Mucosa of descending colon (tissue), 3 donors: ENCODE data around the gene C3orf20. TPM values are rescaled to one million over a fixed set of nuclear protein-coding genes. Genes with fewer than 3 reads are reported as not detected.
"Not testable (repeated sequence)": the region's sequence is repeated elsewhere in the genome, so short reads cannot be mapped to it uniquely, and the experiment has no call there.

ENCODE experiments used
- ATAC-seq: fragments of 200-7000 bp; cut with Tn5 transposase; one replicate; pipeline ENCODE4 v1.9.1; 2020; ENCODE audit warnings: mild to moderate bottlenecking, moderate library complexity
- DNase-seq, 3 donors: peaks; one replicate each; pipeline ENCODE4 v3.0.0-alpha.2; 2020
- H3K36me3 ChIP-seq: fragments of 200-600 bp; one replicate; pipeline ENCODE4 v1.8.0; 2021; ENCODE audit warnings: low read depth, mild to moderate bottlenecking
- H3K4me1 ChIP-seq: fragments of 200-600 bp; one replicate; pipeline ENCODE4 v1.8.0; 2021; ENCODE audit warnings: low read depth, mild to moderate bottlenecking
- H3K4me3 ChIP-seq: fragments of 200-600 bp; one replicate; pipeline ENCODE4 v1.8.0; 2021; ENCODE audit warnings: mild to moderate bottlenecking
- H3K9me3 ChIP-seq: fragments of 200-600 bp; one replicate; pipeline ENCODE4 v1.8.0; 2021; ENCODE audit warnings: mild to moderate bottlenecking
- intact Hi-C, 2 donors: fragments of 100-400 bp; cut with DNase I in 1 of 2; cut with micrococcal nuclease in 1 of 2; formaldehyde crosslinking; loops; one replicate each; pipeline versions ENCODE4 v1.11.0 to v1.11.1; 2022; cut with DNase I, micrococcal nuclease
- total RNA-seq, 3 donors: library from RNA; stranded (reverse); fragmentation: NEBNext Ultra II Directional in 2 of 3; extraction: Animal tissue kit (Norgen Biotek cat#: 25700) in 2 of 3; gene quantifications; one replicate each; pipeline versions ENCODE4 v1.2.1 to v1.2.4, GENCODE V29; 2021 to 2023
- TF ChIP-seq, protein P1 (sequence below): fragments of 200-600 bp; IDR thresholded peaks from one replicate; pipeline ENCODE4 v1.8.0; 2022; ENCODE audit warnings: antibody characterized with exemption, mild to moderate bottlenecking
- donor health status: DM: no; HTN: no; CAD: no; lungs with moderate emphysema.
- donor health status: DM: no; HTN: no; CAD: no.
- donor health status: DM: no; HTN: yes; CAD: no.

The C3orf20 gene
- total RNA-seq, 3 donors from 2014 or later = not detected

DNA sequence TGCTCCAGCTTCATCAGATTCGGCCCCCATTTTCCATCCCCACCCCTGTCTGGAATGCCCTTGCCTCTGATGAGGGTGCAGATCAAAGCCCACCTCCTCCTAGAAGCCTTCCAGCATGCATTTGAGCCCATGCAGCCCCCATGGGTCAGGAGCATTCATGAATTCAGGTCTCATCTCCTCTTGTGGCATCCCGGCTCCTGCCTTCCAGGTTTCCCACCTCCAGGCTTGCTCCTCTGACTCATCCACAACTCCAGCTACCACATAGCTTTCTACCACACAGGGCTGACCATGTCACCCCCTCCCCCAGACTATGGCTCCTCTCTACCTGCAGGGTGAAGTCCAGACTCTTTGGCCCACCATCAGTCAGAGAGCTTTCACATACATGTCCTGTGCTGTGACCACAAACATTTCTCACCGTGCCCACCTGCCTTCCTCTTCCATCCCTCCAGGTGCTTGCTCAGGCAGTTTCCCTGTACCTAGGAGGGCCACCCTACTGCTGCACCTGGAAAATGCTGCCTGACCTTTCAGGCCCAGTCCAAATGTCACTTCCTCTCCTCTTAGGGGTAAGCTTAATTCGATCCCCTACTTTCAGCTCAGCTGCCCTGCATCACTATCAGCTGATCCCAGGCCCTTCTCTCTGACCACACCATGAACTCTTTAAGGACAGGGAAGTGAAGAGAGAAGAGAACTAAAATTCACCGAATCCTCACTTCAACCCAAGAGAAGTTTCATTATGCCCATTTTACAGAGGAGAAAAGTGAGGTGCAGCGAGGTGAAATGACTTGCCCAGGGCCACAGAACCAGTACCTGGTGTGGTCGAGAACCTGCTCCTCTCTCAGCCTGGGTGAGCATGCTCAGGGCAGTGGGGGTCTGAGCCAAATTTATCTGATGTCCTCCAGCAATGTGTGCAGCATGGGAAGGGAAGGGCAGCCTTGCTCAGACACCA, 130.2 kb downstream of the C3orf20 start:
- TF ChIP-seq, protein P1, sequence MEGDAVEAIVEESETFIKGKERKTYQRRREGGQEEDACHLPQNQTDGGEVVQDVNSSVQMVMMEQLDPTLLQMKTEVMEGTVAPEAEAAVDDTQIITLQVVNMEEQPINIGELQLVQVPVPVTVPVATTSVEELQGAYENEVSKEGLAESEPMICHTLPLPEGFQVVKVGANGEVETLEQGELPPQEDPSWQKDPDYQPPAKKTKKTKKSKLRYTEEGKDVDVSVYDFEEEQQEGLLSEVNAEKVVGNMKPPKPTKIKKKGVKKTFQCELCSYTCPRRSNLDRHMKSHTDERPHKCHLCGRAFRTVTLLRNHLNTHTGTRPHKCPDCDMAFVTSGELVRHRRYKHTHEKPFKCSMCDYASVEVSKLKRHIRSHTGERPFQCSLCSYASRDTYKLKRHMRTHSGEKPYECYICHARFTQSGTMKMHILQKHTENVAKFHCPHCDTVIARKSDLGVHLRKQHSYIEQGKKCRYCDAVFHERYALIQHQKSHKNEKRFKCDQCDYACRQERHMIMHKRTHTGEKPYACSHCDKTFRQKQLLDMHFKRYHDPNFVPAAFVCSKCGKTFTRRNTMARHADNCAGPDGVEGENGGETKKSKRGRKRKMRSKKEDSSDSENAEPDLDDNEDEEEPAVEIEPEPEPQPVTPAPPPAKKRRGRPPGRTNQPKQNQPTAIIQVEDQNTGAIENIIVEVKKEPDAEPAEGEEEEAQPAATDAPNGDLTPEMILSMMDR = no peak
- intact Hi-C loops = no loop called here
- no peaks in the 10 kb centered on the region for H3K9me3 ChIP-seq
- no peak overlapping the region for H3K4me3 ChIP-seq
- DNase-seq (no peak), ATAC-seq (no peak)
- no peaks in the 10 kb centered on the region for H3K36me3 ChIP-seq
- peaks cover 21% of the 10 kb centered on the region for H3K4me1 ChIP-seq

DNA sequence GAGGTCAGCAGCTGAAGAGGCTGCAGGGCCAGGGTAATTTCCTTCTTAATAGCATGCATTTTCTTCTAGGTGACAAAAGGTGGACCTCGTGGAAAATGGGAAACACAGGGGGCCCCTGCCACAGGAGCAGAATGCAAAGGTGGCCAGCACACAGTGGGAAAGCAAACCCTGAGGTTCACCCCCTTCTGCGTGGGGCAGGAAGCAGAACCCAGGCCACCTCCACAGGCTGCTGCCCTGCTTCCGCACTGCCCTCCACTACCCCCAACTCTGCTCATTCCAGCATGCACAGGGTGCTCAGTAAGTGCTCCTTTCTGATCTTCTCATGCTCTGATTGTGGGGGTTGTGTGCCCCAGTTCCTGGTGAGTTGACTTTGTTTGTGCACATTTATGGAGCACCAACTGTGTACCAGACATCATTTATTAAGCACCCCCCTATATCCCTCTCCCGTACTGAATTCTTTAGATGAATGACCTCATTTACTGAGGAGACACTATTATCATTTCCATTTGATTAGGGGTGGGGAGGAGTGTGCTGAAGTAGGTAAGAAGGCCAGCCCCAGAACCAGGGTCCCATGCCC, 131.1 kb downstream of the C3orf20 start:
- Histone ChIP-seq H3K4me3 (no peak overlapping the region), H3K9me3 (no peaks in the 10 kb centered on the region), H3K36me3 (no peaks in the 10 kb centered on the region), H3K4me1 (peaks cover 25% of the 10 kb centered on the region)
- ATAC-seq = no peak
- DNase-seq = no peak
- intact Hi-C loops = no loop called here
- TF ChIP-seq, protein P1 = no peak

DNA sequence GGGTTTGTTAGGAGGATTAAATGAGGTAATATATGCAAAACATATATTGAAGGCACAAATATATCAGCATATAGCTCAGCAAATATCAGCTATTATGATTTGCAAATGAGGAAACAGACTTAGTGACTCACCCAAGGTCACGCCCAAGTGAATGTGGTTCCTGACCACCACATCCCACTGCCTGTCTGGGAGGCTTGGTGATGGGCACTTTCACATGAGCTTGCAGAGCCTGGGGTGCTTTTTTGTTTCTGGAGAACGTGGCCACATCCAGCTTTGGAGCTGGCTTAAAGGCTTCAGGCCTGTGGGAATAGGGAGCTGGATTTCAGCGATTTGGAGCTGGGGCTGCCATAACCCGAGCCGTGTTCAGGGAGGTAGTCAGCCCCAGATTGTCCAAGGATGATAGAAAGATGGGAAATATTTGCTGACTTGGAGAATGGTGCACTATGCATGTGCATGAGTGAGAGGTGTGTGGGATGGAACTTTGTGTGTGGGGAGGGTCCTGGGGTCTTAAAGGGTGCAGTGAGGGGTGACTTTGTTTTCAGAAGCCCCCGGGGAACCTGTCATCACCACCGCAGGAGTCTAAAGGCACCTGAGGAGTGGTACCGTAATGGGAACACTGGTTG, 131.8 kb downstream of the C3orf20 start:
- intact Hi-C loops = no loop called here
- ATAC-seq (no peak), DNase-seq (no peak)
- Histone ChIP-seq H3K4me3 (no peak overlapping the region), H3K4me1 (peaks cover 25% of the 10 kb centered on the region), H3K36me3 (no peaks in the 10 kb centered on the region), H3K9me3 (no peaks in the 10 kb centered on the region)
- TF ChIP-seq, protein P1 = no peak

DNA sequence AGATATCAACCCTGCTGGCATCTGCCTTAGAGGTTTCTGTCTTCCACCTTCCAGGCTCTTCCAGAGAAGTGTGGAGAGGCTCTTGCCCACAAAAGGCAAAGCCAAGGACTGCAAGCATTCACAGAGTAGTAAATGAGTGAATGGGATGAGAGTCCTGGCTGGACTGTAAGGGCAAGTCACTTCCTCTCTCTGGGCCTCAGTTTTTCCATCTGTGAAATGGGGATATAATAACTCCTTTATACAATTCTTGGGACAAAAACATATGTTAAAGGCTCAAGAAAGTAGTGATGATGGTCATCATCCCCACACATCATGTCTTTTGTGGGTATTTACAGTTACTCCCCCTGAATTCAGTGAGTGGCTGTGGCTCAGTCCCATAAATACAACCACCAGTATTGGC, 133.1 kb downstream of the C3orf20 start:
- H3K9me3 ChIP-seq = no peaks in the 10 kb centered on the region
- no peaks in the 10 kb centered on the region for H3K36me3 ChIP-seq
- no peak overlapping the region for H3K4me3 ChIP-seq
- no peak for DNase-seq
- ATAC-seq = no peak
- TF ChIP-seq, protein P1 = no peak
- H3K4me1 ChIP-seq = peaks cover 16% of the 10 kb centered on the region
- intact Hi-C loops = no loop called here

DNA sequence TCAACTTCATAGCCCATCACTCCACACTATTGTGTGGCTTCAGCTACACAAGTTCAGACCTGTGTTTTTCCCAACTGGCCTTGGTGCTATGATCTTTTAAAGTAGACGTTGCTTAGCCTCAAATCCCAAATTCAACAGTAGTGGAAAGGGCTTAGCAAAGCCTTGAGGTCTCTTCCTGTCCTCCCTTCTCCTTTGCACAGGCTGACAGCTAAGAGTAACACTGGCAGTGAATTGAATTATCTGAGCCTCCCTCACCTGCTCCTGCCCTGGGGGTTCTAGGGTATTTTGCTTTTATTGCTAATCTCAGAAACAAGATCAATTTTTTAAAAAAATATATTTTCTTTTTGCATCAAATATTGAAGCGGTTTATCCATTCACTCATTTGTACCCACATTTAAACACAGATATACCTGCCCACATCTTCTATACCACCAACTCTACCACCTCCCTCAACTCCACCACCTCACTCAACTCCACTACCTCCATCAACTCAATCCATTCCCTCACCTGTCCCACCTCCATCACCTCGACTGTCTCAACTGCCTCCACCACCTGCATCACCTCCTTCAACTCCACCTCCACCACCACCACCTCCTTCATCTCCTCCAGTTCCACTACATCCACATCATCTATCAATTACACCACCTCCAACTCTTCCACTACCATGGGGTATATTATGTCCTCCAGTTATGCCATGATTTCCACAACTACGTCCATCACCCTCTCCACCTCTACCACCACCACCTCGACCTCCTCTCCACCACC, 133.7 kb downstream of the C3orf20 start:
- DNase-seq (no peak), ATAC-seq (no peak)
- no peaks in the 10 kb centered on the region for H3K36me3 ChIP-seq
- intact Hi-C loops = no loop called here
- no peak overlapping the region for H3K4me3 ChIP-seq
- peaks cover 10% of the 10 kb centered on the region for H3K4me1 ChIP-seq
- TF ChIP-seq, protein P1 = no peak
- H3K9me3 ChIP-seq = no peaks in the 10 kb centered on the region

DNA sequence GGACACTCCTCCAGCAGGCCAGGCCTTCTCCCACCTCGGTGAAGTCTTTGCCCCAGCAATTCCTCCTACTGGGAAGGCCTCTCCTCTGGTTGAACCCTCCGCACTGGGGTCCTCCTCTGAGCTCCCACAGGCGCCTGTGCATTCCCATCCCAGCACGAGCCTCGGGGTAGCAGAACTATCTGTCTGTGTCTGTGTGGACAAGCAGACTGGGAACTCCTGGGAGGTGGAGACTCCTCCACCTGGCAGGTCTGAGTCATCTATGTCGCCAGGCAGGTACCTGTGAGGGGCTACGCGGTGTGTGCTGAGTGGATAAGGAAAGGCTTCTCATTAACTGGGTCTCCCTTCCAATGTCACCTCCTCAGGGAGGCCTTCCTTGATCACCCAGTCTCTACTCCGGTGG, 134.7 kb downstream of the C3orf20 start:
- H3K4me3 ChIP-seq, DNase-seq, H3K9me3 ChIP-seq, H3K36me3 ChIP-seq, H3K4me1 ChIP-seq, intact Hi-C loops, ATAC-seq: not testable (repeated sequence)
